H9 (cell line): ENCODE data around the gene ACOX1. TPM values are rescaled to one million over a fixed set of nuclear protein-coding genes. Genes with fewer than 3 reads are reported as not detected.

Experiments
- DNase-seq: peaks from one replicate; pipeline ENCODE4 v3.0.0-alpha.2; 2017
- H2AFZ ChIP-seq: one replicate; pipeline ENCODE4 v1.6.1; 2013; ENCODE audit warnings: mild to moderate bottlenecking, low read length, control low read depth, moderate library complexity
- H2AK5ac ChIP-seq: 2 replicates; pipeline ENCODE4 v1.6.1; 2013; ENCODE audit warnings: low read length, control low read depth, mixed read lengths; ENCODE audit not compliant: insufficient read length
- H2BK120ac ChIP-seq: one replicate; pipeline ENCODE4 v1.6.1; 2013; ENCODE audit warnings: low read depth, mild to moderate bottlenecking, low read length, control low read depth, inconsistent platforms; ENCODE audit not compliant: poor library complexity, severe bottlenecking
- H2BK12ac ChIP-seq: 2 replicates; pipeline ENCODE4 v1.6.1; 2013; ENCODE audit warnings: low read length, control low read depth, mixed read lengths, low read depth; ENCODE audit not compliant: insufficient read length
- H2BK15ac ChIP-seq: 2 replicates; pipeline ENCODE4 v1.6.1; 2013; ENCODE audit warnings: low read depth, low read length, control low read depth
- H2BK20ac ChIP-seq: one replicate; pipeline ENCODE4 v1.6.1; 2013; ENCODE audit warnings: low read depth, mild to moderate bottlenecking, low read length, control low read depth, inconsistent platforms; ENCODE audit not compliant: poor library complexity, severe bottlenecking
- H2BK5ac ChIP-seq: 2 replicates; pipeline ENCODE4 v1.6.1; 2013; ENCODE audit warnings: low read length, control low read depth, mixed read lengths; ENCODE audit not compliant: insufficient read length
- H3K14ac ChIP-seq: 2 replicates; pipeline ENCODE4 v1.6.1; 2013; ENCODE audit warnings: low read length, control low read depth; ENCODE audit not compliant: insufficient read depth
- H3K18ac ChIP-seq: 2 replicates; pipeline ENCODE4 v1.6.1; 2013; ENCODE audit warnings: low read depth, mild to moderate bottlenecking, mixed read lengths, low read length, control low read depth; ENCODE audit not compliant: insufficient read length
- H3K23ac ChIP-seq: 2 replicates; pipeline ENCODE4 v1.6.1; 2013; ENCODE audit warnings: low read length, control low read depth, mixed read lengths, low read depth; ENCODE audit not compliant: insufficient read length
- H3K23me2 ChIP-seq: 2 replicates; pipeline ENCODE4 v1.6.1; 2013; ENCODE audit warnings: low read depth, mild to moderate bottlenecking, mixed read lengths, low read length, control low read depth; ENCODE audit not compliant: insufficient read length, poor library complexity, severe bottlenecking
- H3K27ac ChIP-seq: 2 replicates; pipeline ENCODE4 v1.5.1; 2013; ENCODE audit warnings: low read length, control low read depth, mixed read lengths, low read depth; ENCODE audit not compliant: insufficient read length
- H3K27me3 ChIP-seq: 2 replicates; pipeline ENCODE4 v1.6.1; 2013; ENCODE audit warnings: low read length, control low read depth, inconsistent platforms; ENCODE audit not compliant: insufficient read depth
- H3K4ac ChIP-seq: 2 replicates; pipeline ENCODE4 v1.6.1; 2013; ENCODE audit warnings: low read depth, mild to moderate bottlenecking, control low read depth, inconsistent platforms, low read length, moderate library complexity
- H3K4me1 ChIP-seq: 2 replicates; pipeline ENCODE4 v1.6.1; 2013; ENCODE audit warnings: low read length, control low read depth, inconsistent platforms; ENCODE audit not compliant: insufficient read depth
- H3K4me2 ChIP-seq: 2 replicates; pipeline ENCODE4 v1.6.1; 2013; ENCODE audit warnings: low read length, control low read depth, mixed read lengths; ENCODE audit not compliant: insufficient read length, insufficient read depth
- H3K56ac ChIP-seq: 2 replicates; pipeline ENCODE4 v1.6.1; 2013; ENCODE audit warnings: low read depth, mild to moderate bottlenecking, mixed read lengths, low read length, control low read depth; ENCODE audit not compliant: insufficient read length
- H3K79me1 ChIP-seq: 2 replicates; pipeline ENCODE4 v1.6.1; 2013; ENCODE audit warnings: low read depth, mild to moderate bottlenecking, moderate library complexity, low read length, control low read depth, inconsistent platforms; ENCODE audit not compliant: insufficient read depth, poor library complexity, severe bottlenecking
- H3K79me2 ChIP-seq: 2 replicates; pipeline ENCODE4 v1.6.1; 2013; ENCODE audit warnings: low read length, control low read depth, inconsistent platforms; ENCODE audit not compliant: insufficient read depth
- H3K9ac ChIP-seq: 2 replicates; pipeline ENCODE4 v1.6.1; 2013; ENCODE audit warnings: low read length, control low read depth, mixed read lengths; ENCODE audit not compliant: insufficient read length; ENCODE audit errors: extremely low read depth
- H3K9me3 ChIP-seq: one replicate; pipeline ENCODE4 v1.6.1; 2013; ENCODE audit warnings: low read depth, low read length, inconsistent platforms; ENCODE audit not compliant: control insufficient read depth
- H3T11ph ChIP-seq: one replicate; pipeline ENCODE4 v1.6.1; 2013; ENCODE audit warnings: mild to moderate bottlenecking, low read length, control low read depth, inconsistent platforms
- H4K20me1 ChIP-seq: one replicate; pipeline ENCODE4 v1.6.1; 2013; ENCODE audit not compliant: control insufficient read depth, insufficient read length, insufficient read depth
- H4K5ac ChIP-seq: 2 replicates; pipeline ENCODE4 v1.6.1; 2013; ENCODE audit warnings: low read depth, mild to moderate bottlenecking, mixed read lengths, low read length, control low read depth; ENCODE audit not compliant: insufficient read length
- H4K8ac ChIP-seq: replicated peaks from 2 replicates; pipeline ENCODE4 v1.6.1; 2013; ENCODE audit warnings: low read length, control low read depth, mixed read lengths, low read depth; ENCODE audit not compliant: insufficient read length
- H4K91ac ChIP-seq: 2 replicates; pipeline ENCODE4 v1.6.1; 2013; ENCODE audit warnings: low read depth, mild to moderate bottlenecking, moderate library complexity, mixed read lengths, low read length, control low read depth; ENCODE audit not compliant: insufficient read length
- H3K27ac Mint-ChIP-seq, 3 experiments: 2 replicates in 2 of 3; 3 replicates in 1 of 3; pipeline ENCODE4 v1.8.0; 2020 to 2021; ENCODE audit warnings: mixed read lengths in 3 of 3, mild to moderate bottlenecking in 1 of 3, moderate library complexity in 1 of 3
- H3K27me3 Mint-ChIP-seq: 2 replicates; pipeline ENCODE4 v1.8.0; 2021; ENCODE audit warnings: low read depth, mild to moderate bottlenecking, moderate library complexity, mixed read lengths
- H3K36me3 Mint-ChIP-seq, 3 experiments: 2 replicates in 2 of 3; 3 replicates in 1 of 3; pipeline ENCODE4 v1.8.0; 2020 to 2021; ENCODE audit warnings: low read depth in 3 of 3, mixed read lengths in 3 of 3; ENCODE audit not compliant: insufficient read depth in 1 of 3
- H3K4me1 Mint-ChIP-seq, 2 experiments: 2 replicates each; pipeline ENCODE4 v1.8.0; 2020; ENCODE audit warnings: mixed read lengths in 2 of 2
- H3K4me3 Mint-ChIP-seq, 2 experiments: 2 replicates in 1 of 2; 3 replicates in 1 of 2; pipeline ENCODE4 v1.8.0; 2020 to 2021; ENCODE audit warnings: mild to moderate bottlenecking in 2 of 2, mixed read lengths in 2 of 2, moderate library complexity in 1 of 2
- H3K9me3 Mint-ChIP-seq, 2 experiments: 2 replicates in 1 of 2; 3 replicates in 1 of 2; pipeline ENCODE4 v1.8.0; 2020; ENCODE audit warnings: mild to moderate bottlenecking in 2 of 2, mixed read lengths in 2 of 2, moderate library complexity in 1 of 2
- CTCF ChIP-seq: fragments of 200-600 bp; sonication (generic); conservative IDR thresholded peaks from 3 replicates; pipeline ENCODE4 v1.8.0; 2021; ENCODE audit warnings: antibody characterized with exemption, mild to moderate bottlenecking
- WGBS: extraction: QIAGEN DNeasy Blood & Tissue Kit; methylation state at CpG from one replicate; pipeline ENCODE4 v1.1.7; 2013; ENCODE audit warnings: missing lambda C conversion rate, low lambda C conversion rate, mixed read lengths; ENCODE audit not compliant: insufficient read length; ENCODE audit errors: extremely low coverage; 5-methylcytosine and 5-hydroxymethylcytosine counted together
- total RNA-seq: library from RNA; stranded (reverse); gene quantifications from 2 replicates; pipeline ENCODE4 v1.2.1, GENCODE V29; 2021

ACOX1 gene
- total RNA-seq, 1 experiment from 2014 or later = 27.4 TPM

- no peak overlapping the region for H3K4ac ChIP-seq
- peaks cover 2% of the 10 kb centered on the region; the same call in 1 of the 2 replicates for H3K79me2 ChIP-seq
Observed at GRCh38 chr17:75981019-75981615, 2.2 kb upstream of the ACOX1 start.

More at GRCh38 chr17:75981019-75981615, 2.2 kb upstream of the ACOX1 start:
- no peak overlapping the region for H4K8ac ChIP-seq
- H3K4me1 Mint-ChIP-seq = peaks cover 56 to 67% of the 10 kb centered on the region in 2 experiments
- peak overlapping the region; percentile 81 to 88 (median 86); a peak in 5 of 7 replicates for H3K27ac Mint-ChIP-seq
- H4K20me1 ChIP-seq = no peaks in the 10 kb centered on the region
- H2BK5ac ChIP-seq = no peak overlapping the region
- H3K27ac ChIP-seq = no peak overlapping the region
- no peaks in the 10 kb centered on the region for H3K9me3 ChIP-seq
- H3K14ac ChIP-seq = no peak overlapping the region
- no peak overlapping the region for H3T11ph ChIP-seq
- H3K4me3 Mint-ChIP-seq = peak overlapping the region; percentile 93 to 95
- TF ChIP-seq CTCF = no peak
- H3K36me3 Mint-ChIP-seq = peaks cover 7 to 14% (median 11%) of the 10 kb centered on the region in 3 experiments; a peak in 6 of 7 replicates
- no peak overlapping the region for H2AFZ ChIP-seq
- no peak overlapping the region for H3K9ac ChIP-seq
- no peak overlapping the region for H3K4me2 ChIP-seq
- H2BK20ac ChIP-seq = no peak overlapping the region
- H3K18ac ChIP-seq = no peak overlapping the region
- no peaks in the 10 kb centered on the region for H3K79me1 ChIP-seq
- no peak overlapping the region for H4K91ac ChIP-seq
- no peak overlapping the region for H2BK120ac ChIP-seq
- no peak overlapping the region for H3K23ac ChIP-seq
- no peak overlapping the region for H2BK12ac ChIP-seq
- no peaks in the 10 kb centered on the region for H3K27me3 ChIP-seq
- H3K27me3 Mint-ChIP-seq = no peaks in the 10 kb centered on the region
- H3K23me2 ChIP-seq = peaks cover 11% of the 10 kb centered on the region
- H3K9me3 Mint-ChIP-seq = no peaks in the 10 kb centered on the region
- no peak for DNase-seq
- H4K5ac ChIP-seq = no peak overlapping the region
- no CpG with 5 or more reads among the region's 7 CpGs for WGBS
- no peak overlapping the region for H2AK5ac ChIP-seq
- peaks cover 8% of the 10 kb centered on the region; the same call in 1 of the 2 replicates for H3K4me1 ChIP-seq
- no peak overlapping the region for H3K56ac ChIP-seq
- H2BK15ac ChIP-seq = no peak overlapping the region; the same call in 1 of the 2 replicates
